Measurements from ENCODE around the gene OXNAD1.
A peak's percentile ranks its signal among the peaks of the same experiment; 100 is the strongest.

OXNAD1 gene

DNA sequence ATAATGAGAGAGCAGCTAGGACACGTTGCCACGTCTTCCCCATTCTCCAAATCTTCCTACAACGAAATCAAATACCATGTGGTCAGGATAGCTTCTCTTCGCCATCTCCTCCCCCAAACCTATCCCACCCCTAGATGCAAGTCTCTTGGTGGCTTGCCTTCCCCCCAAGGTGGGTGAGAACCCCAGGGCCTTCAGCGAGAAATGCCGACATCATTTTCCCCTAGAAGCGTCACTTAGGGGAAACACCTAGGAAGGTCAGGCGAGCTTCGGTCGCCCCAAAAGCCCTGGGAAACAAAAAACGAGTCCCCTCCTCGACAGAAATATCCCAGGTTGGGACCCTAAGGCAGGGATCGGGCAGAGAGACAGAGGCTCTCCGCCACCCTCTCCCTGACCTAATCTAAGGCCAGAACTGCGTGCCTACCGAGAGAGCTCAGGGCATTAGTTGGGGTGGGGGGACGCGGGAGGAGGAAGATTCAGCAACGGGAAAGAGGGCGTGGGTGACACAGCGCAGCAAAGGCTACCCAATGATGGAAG lies 771 bp upstream of the OXNAD1 start:
- H3K27ac ChIP-seq, result peak overlapping the region; percentile 85
- no peak for TF ChIP-seq CTCF (conservative IDR thresholded peaks at IDR 0.05)

DNA sequence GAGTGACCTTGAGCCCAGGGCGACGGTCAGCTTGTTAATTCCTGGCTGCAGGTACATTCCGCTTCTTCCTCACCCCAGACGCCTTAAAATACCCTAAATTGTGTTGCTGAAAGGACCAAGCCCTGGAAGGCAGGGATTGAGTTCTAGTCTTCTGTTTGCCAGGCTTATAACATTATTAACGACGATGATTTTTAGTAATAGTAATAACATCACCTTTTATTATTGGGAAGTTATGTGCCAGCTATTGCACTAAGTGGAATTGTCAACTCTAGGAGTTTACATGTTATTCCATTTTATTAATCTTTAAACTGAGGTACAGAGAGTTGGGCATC lies 409 bp downstream of the OXNAD1 start:
- no peak for TF ChIP-seq CTCF (conservative IDR thresholded peaks at IDR 0.05)
- peak overlapping the region; percentile 85 for H3K27ac ChIP-seq

GRCh38 chr3:16266714-16267113 lies 1.7 kb downstream of the OXNAD1 start:
- peak overlapping the region; percentile 85 for H3K27ac ChIP-seq
- no peak for TF ChIP-seq CTCF (conservative IDR thresholded peaks at IDR 0.05)

GRCh38 chr3:16270855-16271254 lies 5.8 kb downstream of the OXNAD1 start:
- TF ChIP-seq CTCF (conservative IDR thresholded peaks at IDR 0.05), result no peak
- H3K27ac ChIP-seq, result no peak overlapping the region

DNA sequence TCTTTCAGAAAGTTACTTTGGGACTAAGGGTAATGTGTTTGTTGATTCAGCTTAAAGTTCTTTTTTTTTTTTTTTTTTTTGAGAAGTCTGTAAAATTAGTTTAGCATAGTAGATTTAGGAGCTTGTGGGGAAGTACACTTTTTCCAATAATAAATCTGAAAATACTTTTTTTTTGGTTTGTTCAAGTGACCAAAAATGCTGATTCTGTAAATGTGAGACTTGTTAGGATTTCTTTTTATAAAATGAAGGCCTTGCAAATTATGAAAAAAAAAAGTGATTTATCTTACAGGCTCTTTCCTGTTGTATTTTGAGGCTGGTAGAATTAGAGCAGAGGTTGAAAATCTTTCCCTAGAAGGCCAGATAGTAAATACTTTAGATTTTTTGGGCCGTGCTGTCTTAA lies 7.6 kb downstream of the OXNAD1 start:
- no peak for TF ChIP-seq CTCF (conservative IDR thresholded peaks at IDR 0.05)
- H3K27ac ChIP-seq, result no peak overlapping the region

DNA sequence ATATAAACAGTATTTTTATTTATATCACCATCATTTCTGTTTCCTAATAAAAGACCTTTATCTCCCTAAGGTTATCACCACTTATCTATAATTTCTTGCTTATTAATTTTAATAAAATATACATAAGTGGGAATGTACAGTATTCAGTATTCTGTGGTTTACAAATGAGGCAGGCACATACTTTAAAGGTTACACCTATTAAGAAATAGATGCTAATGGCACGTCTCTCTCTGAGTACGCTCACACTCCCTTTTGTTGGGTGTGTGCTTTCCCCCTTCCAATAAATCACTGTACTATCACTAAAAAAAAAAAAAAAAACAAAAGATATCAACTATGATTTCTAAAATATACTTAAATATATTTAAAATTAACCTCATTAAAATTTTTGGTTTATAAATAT lies 8.9 kb downstream of the OXNAD1 start:
- no peak overlapping the region for H3K27ac ChIP-seq
- no peak for TF ChIP-seq CTCF (conservative IDR thresholded peaks at IDR 0.05)

GRCh38 chr3:16277471-16277870 lies 12.5 kb downstream of the OXNAD1 start:
- no peak for TF ChIP-seq CTCF (conservative IDR thresholded peaks at IDR 0.05)
- H3K27ac ChIP-seq, result no peak overlapping the region

All from VCaP (cell line).